ENCODE results near the gene ZNF804B.

GRCh38 chr7:88851220-88851619, 91.7 kb downstream of the ZNF804B start:
- TF ChIP-seq TAF1 (IDR thresholded peaks at IDR 0.05; ENCODE audit: low read depth, low read length): no peak
- TF ChIP-seq POLR2AphosphoS5 (IDR thresholded peaks at IDR 0.05; ENCODE audit: low read depth, low read length): no peak
- no peak for TF ChIP-seq POLR2A (IDR thresholded peaks at IDR 0.05; ENCODE audit: low read depth, low read length)

Measured in GM12891 (cell line).